H9 (cell line): ENCODE data around the gene DUSP15. TPM values are rescaled to one million over a fixed set of nuclear protein-coding genes. Genes with fewer than 3 reads are reported as not detected.

Source experiments
- DNase-seq: peaks from one replicate; pipeline ENCODE4 v3.0.0-alpha.2; 2017
- H2AFZ ChIP-seq: one replicate; pipeline ENCODE4 v1.6.1; 2013; ENCODE audit warnings: mild to moderate bottlenecking, low read length, control low read depth, moderate library complexity
- H2AK5ac ChIP-seq: 2 replicates; pipeline ENCODE4 v1.6.1; 2013; ENCODE audit warnings: low read length, control low read depth, mixed read lengths; ENCODE audit not compliant: insufficient read length
- H2BK120ac ChIP-seq: one replicate; pipeline ENCODE4 v1.6.1; 2013; ENCODE audit warnings: low read depth, mild to moderate bottlenecking, low read length, control low read depth, inconsistent platforms; ENCODE audit not compliant: poor library complexity, severe bottlenecking
- H2BK12ac ChIP-seq: 2 replicates; pipeline ENCODE4 v1.6.1; 2013; ENCODE audit warnings: low read length, control low read depth, mixed read lengths, low read depth; ENCODE audit not compliant: insufficient read length
- H2BK15ac ChIP-seq: 2 replicates; pipeline ENCODE4 v1.6.1; 2013; ENCODE audit warnings: low read depth, low read length, control low read depth
- H2BK20ac ChIP-seq: one replicate; pipeline ENCODE4 v1.6.1; 2013; ENCODE audit warnings: low read depth, mild to moderate bottlenecking, low read length, control low read depth, inconsistent platforms; ENCODE audit not compliant: poor library complexity, severe bottlenecking
- H2BK5ac ChIP-seq: 2 replicates; pipeline ENCODE4 v1.6.1; 2013; ENCODE audit warnings: low read length, control low read depth, mixed read lengths; ENCODE audit not compliant: insufficient read length
- H3K14ac ChIP-seq: 2 replicates; pipeline ENCODE4 v1.6.1; 2013; ENCODE audit warnings: low read length, control low read depth; ENCODE audit not compliant: insufficient read depth
- H3K18ac ChIP-seq: 2 replicates; pipeline ENCODE4 v1.6.1; 2013; ENCODE audit warnings: low read depth, mild to moderate bottlenecking, mixed read lengths, low read length, control low read depth; ENCODE audit not compliant: insufficient read length
- H3K23ac ChIP-seq: 2 replicates; pipeline ENCODE4 v1.6.1; 2013; ENCODE audit warnings: low read length, control low read depth, mixed read lengths, low read depth; ENCODE audit not compliant: insufficient read length
- H3K23me2 ChIP-seq: 2 replicates; pipeline ENCODE4 v1.6.1; 2013; ENCODE audit warnings: low read depth, mild to moderate bottlenecking, mixed read lengths, low read length, control low read depth; ENCODE audit not compliant: insufficient read length, poor library complexity, severe bottlenecking
- H3K27ac ChIP-seq: 2 replicates; pipeline ENCODE4 v1.5.1; 2013; ENCODE audit warnings: low read length, control low read depth, mixed read lengths, low read depth; ENCODE audit not compliant: insufficient read length
- H3K27me3 ChIP-seq: 2 replicates; pipeline ENCODE4 v1.6.1; 2013; ENCODE audit warnings: low read length, control low read depth, inconsistent platforms; ENCODE audit not compliant: insufficient read depth
- H3K4ac ChIP-seq: 2 replicates; pipeline ENCODE4 v1.6.1; 2013; ENCODE audit warnings: low read depth, mild to moderate bottlenecking, control low read depth, inconsistent platforms, low read length, moderate library complexity
- H3K4me1 ChIP-seq: 2 replicates; pipeline ENCODE4 v1.6.1; 2013; ENCODE audit warnings: low read length, control low read depth, inconsistent platforms; ENCODE audit not compliant: insufficient read depth
- H3K4me2 ChIP-seq: 2 replicates; pipeline ENCODE4 v1.6.1; 2013; ENCODE audit warnings: low read length, control low read depth, mixed read lengths; ENCODE audit not compliant: insufficient read length, insufficient read depth
- H3K56ac ChIP-seq: 2 replicates; pipeline ENCODE4 v1.6.1; 2013; ENCODE audit warnings: low read depth, mild to moderate bottlenecking, mixed read lengths, low read length, control low read depth; ENCODE audit not compliant: insufficient read length
- H3K79me1 ChIP-seq: 2 replicates; pipeline ENCODE4 v1.6.1; 2013; ENCODE audit warnings: low read depth, mild to moderate bottlenecking, moderate library complexity, low read length, control low read depth, inconsistent platforms; ENCODE audit not compliant: insufficient read depth, poor library complexity, severe bottlenecking
- H3K79me2 ChIP-seq: 2 replicates; pipeline ENCODE4 v1.6.1; 2013; ENCODE audit warnings: low read length, control low read depth, inconsistent platforms; ENCODE audit not compliant: insufficient read depth
- H3K9ac ChIP-seq: 2 replicates; pipeline ENCODE4 v1.6.1; 2013; ENCODE audit warnings: low read length, control low read depth, mixed read lengths; ENCODE audit not compliant: insufficient read length; ENCODE audit errors: extremely low read depth
- H3K9me3 ChIP-seq: one replicate; pipeline ENCODE4 v1.6.1; 2013; ENCODE audit warnings: low read depth, low read length, inconsistent platforms; ENCODE audit not compliant: control insufficient read depth
- H3T11ph ChIP-seq: one replicate; pipeline ENCODE4 v1.6.1; 2013; ENCODE audit warnings: mild to moderate bottlenecking, low read length, control low read depth, inconsistent platforms
- H4K20me1 ChIP-seq: one replicate; pipeline ENCODE4 v1.6.1; 2013; ENCODE audit not compliant: control insufficient read depth, insufficient read length, insufficient read depth
- H4K5ac ChIP-seq: 2 replicates; pipeline ENCODE4 v1.6.1; 2013; ENCODE audit warnings: low read depth, mild to moderate bottlenecking, mixed read lengths, low read length, control low read depth; ENCODE audit not compliant: insufficient read length
- H4K8ac ChIP-seq: replicated peaks from 2 replicates; pipeline ENCODE4 v1.6.1; 2013; ENCODE audit warnings: low read length, control low read depth, mixed read lengths, low read depth; ENCODE audit not compliant: insufficient read length
- H4K91ac ChIP-seq: 2 replicates; pipeline ENCODE4 v1.6.1; 2013; ENCODE audit warnings: low read depth, mild to moderate bottlenecking, moderate library complexity, mixed read lengths, low read length, control low read depth; ENCODE audit not compliant: insufficient read length
- H3K27ac Mint-ChIP-seq, 3 experiments: 2 replicates in 2 of 3; 3 replicates in 1 of 3; pipeline ENCODE4 v1.8.0; 2020 to 2021; ENCODE audit warnings: mixed read lengths in 3 of 3, mild to moderate bottlenecking in 1 of 3, moderate library complexity in 1 of 3
- H3K27me3 Mint-ChIP-seq: 2 replicates; pipeline ENCODE4 v1.8.0; 2021; ENCODE audit warnings: low read depth, mild to moderate bottlenecking, moderate library complexity, mixed read lengths
- H3K36me3 Mint-ChIP-seq, 3 experiments: 2 replicates in 2 of 3; 3 replicates in 1 of 3; pipeline ENCODE4 v1.8.0; 2020 to 2021; ENCODE audit warnings: low read depth in 3 of 3, mixed read lengths in 3 of 3; ENCODE audit not compliant: insufficient read depth in 1 of 3
- H3K4me1 Mint-ChIP-seq, 2 experiments: 2 replicates each; pipeline ENCODE4 v1.8.0; 2020; ENCODE audit warnings: mixed read lengths in 2 of 2
- H3K4me3 Mint-ChIP-seq, 2 experiments: 2 replicates in 1 of 2; 3 replicates in 1 of 2; pipeline ENCODE4 v1.8.0; 2020 to 2021; ENCODE audit warnings: mild to moderate bottlenecking in 2 of 2, mixed read lengths in 2 of 2, moderate library complexity in 1 of 2
- H3K9me3 Mint-ChIP-seq, 2 experiments: 2 replicates in 1 of 2; 3 replicates in 1 of 2; pipeline ENCODE4 v1.8.0; 2020; ENCODE audit warnings: mild to moderate bottlenecking in 2 of 2, mixed read lengths in 2 of 2, moderate library complexity in 1 of 2
- CTCF ChIP-seq: fragments of 200-600 bp; sonication (generic); conservative IDR thresholded peaks from 3 replicates; pipeline ENCODE4 v1.8.0; 2021; ENCODE audit warnings: antibody characterized with exemption, mild to moderate bottlenecking
- WGBS: extraction: QIAGEN DNeasy Blood & Tissue Kit; methylation state at CpG from one replicate; pipeline ENCODE4 v1.1.7; 2013; ENCODE audit warnings: missing lambda C conversion rate, low lambda C conversion rate, mixed read lengths; ENCODE audit not compliant: insufficient read length; ENCODE audit errors: extremely low coverage; 5-methylcytosine and 5-hydroxymethylcytosine counted together
- total RNA-seq: library from RNA; stranded (reverse); gene quantifications from 2 replicates; pipeline ENCODE4 v1.2.1, GENCODE V29; 2021

The DUSP15 gene
- total RNA-seq, 1 experiment from 2014 or later, result 5.6 TPM

GRCh38 chr20:31820228-31820627 is 50.1 kb downstream of the DUSP15 start:
- Histone ChIP-seq H2BK120ac (no peak overlapping the region), H3K23me2 (no peaks in the 10 kb centered on the region), H2AK5ac (no peak overlapping the region), H3K56ac (no peak overlapping the region), H3K23ac (no peak overlapping the region), H3K4ac (no peak overlapping the region), H3K79me1 (no peaks in the 10 kb centered on the region), H2BK20ac (no peak overlapping the region), H4K91ac (no peak overlapping the region), H3K27me3 (no peaks in the 10 kb centered on the region), H3K27ac (no peak overlapping the region), H3K9me3 (no peaks in the 10 kb centered on the region), H4K20me1 (no peaks in the 10 kb centered on the region), H3K14ac (no peak overlapping the region), H3K9ac (no peak overlapping the region), H2BK12ac (no peak overlapping the region), H3T11ph (no peak overlapping the region), H3K4me2 (no peak overlapping the region), H2AFZ (no peak overlapping the region), H4K8ac (no peak overlapping the region), H3K4me1 (no peaks in the 10 kb centered on the region), H3K79me2 (no peaks in the 10 kb centered on the region), H2BK15ac (no peak overlapping the region), H4K5ac (no peak overlapping the region), H3K18ac (no peak overlapping the region), H2BK5ac (no peak overlapping the region)
- no peak overlapping the region for H3K4me3 Mint-ChIP-seq
- no peak overlapping the region for H3K27ac Mint-ChIP-seq
- peaks cover 5% of the 10 kb centered on the region for H3K27me3 Mint-ChIP-seq
- no peak for TF ChIP-seq CTCF
- H3K36me3 Mint-ChIP-seq, result no peaks in the 10 kb centered on the region
- no CpG with 5 or more reads among the region's 6 CpGs for WGBS
- no peak for DNase-seq
- peaks cover 13 to 33% of the 10 kb centered on the region in 2 experiments for H3K4me1 Mint-ChIP-seq
- H3K9me3 Mint-ChIP-seq, result no peaks in the 10 kb centered on the region
